Spleen (tissue), 11 donors: ENCODE results near the gene RPTOR. TPM values are rescaled to one million over a fixed set of nuclear protein-coding genes. Genes with fewer than 3 reads are reported as not detected.

ENCODE experiments used
- DNase-seq: peaks from one replicate; pipeline ENCODE4 v3.0.0-alpha.2; 2020
- H3K27ac ChIP-seq, 8 donors: fragments of 200-600 bp; sonication (generic) in 7 of 8; 1 replicate in 4 of 8; 2 replicates in 4 of 8; pipeline versions ENCODE4 v1.5.0 to v1.8.0; 2016 to 2021; ENCODE audit warnings: inconsistent platforms in 4 of 8, mild to moderate bottlenecking in 4 of 8, moderate library complexity in 1 of 8
- H3K27me3 ChIP-seq, 7 donors: fragments of 200-600 bp; sonication (generic) in 6 of 7; replicated peaks in 1 of 7; 1 replicate in 4 of 7; 2 replicates in 3 of 7; pipeline versions ENCODE4 v1.5.0 to v1.8.0; 2016 to 2021; ENCODE audit warnings: inconsistent platforms in 3 of 7, mild to moderate bottlenecking in 1 of 7
- H3K36me3 ChIP-seq, 6 donors: fragments of 200-600 bp; sonication (generic) in 5 of 6; 1 replicate in 4 of 6; 2 replicates in 2 of 6; pipeline versions ENCODE4 v1.5.0 to v1.8.0; 2016 to 2021; ENCODE audit warnings: inconsistent platforms in 2 of 6
- H3K4me1 ChIP-seq, 6 donors: fragments of 200-600 bp; sonication (generic) in 5 of 6; 1 replicate in 3 of 6; 2 replicates in 3 of 6; pipeline versions ENCODE4 v1.5.0 to v1.8.0; 2016 to 2021; ENCODE audit warnings: inconsistent platforms in 3 of 6
- H3K4me3 ChIP-seq, 8 donors: fragments of 200-600 bp; sonication (generic) in 7 of 8; 1 replicate in 4 of 8; 2 replicates in 4 of 8; pipeline versions ENCODE4 v1.5.0 to v1.8.0; 2016 to 2021; ENCODE audit warnings: inconsistent platforms in 4 of 8, mild to moderate bottlenecking in 4 of 8, moderate library complexity in 2 of 8
- H3K9me3 ChIP-seq, 8 donors: fragments of 200-600 bp; sonication (generic) in 7 of 8; 1 replicate in 4 of 8; 2 replicates in 4 of 8; pipeline versions ENCODE4 v1.5.0 to v1.8.0; 2016 to 2021; ENCODE audit warnings: inconsistent platforms in 4 of 8
- POLR2A ChIP-seq, 3 donors: fragments of 450-650 bp; IDR thresholded peaks; one replicate each; pipeline ENCODE4 v1.5.1; 2017; ENCODE audit warnings: antibody characterized with exemption in 3 of 3, mild to moderate bottlenecking in 1 of 3
- POLR2AphosphoS5 ChIP-seq, 3 donors: sonication (generic); formaldehyde crosslinking; IDR thresholded peaks; one replicate each; pipeline ENCODE4 v1.5.1; 2017; ENCODE audit warnings: antibody characterized with exemption in 3 of 3
- WGBS, 5 donors: extraction: QIAGEN DNeasy Blood & Tissue Kit in 3 of 5; methylation state at CpG; one replicate each; pipeline versions ENCODE4 v1.1.5 to v1.1.7; 2013 to 2018; 5-methylcytosine and 5-hydroxymethylcytosine counted together
- intact Hi-C: fragments of 100-400 bp; cut with DNase I; formaldehyde crosslinking; loops from one replicate; pipeline ENCODE4 v1.15.0; 2023; ENCODE audit warnings: low total_unique reads
- polyA plus RNA-seq, 3 donors: library from polyadenylated mRNA; stranded (reverse); fragments of 200-250 nt; gene quantifications; one replicate each; pipeline ENCODE4 v1.2.1, GENCODE V29; 2013
- total RNA-seq, 7 donors: library from RNA; depleted of rRNA in 3 of 7; stranded (reverse); fragments of >200 nt in 3 of 7; fragmentation: NEBNext Ultra II Directional in 4 of 7; extraction: Animal tissue kit (Norgen Biotek cat#: 25700) in 4 of 7; gene quantifications; one replicate each; pipeline versions ENCODE4 v1.1.0 to v1.2.1, GENCODE V29; 2016 to 2021
- TF ChIP-seq, protein P1 (sequence below), 11 experiments: fragments of 200-600 bp in 7 of 11; fragments of 450-650 bp in 4 of 11; sonication (generic) in 4 of 11; IDR thresholded peaks in 8 of 11; conservative IDR thresholded peaks in 3 of 11; 1 replicate in 7 of 11; 2 replicates in 4 of 11; pipeline versions ENCODE4 v1.4.0 to v1.8.0; 2016 to 2021; ENCODE audit warnings: antibody characterized with exemption in 11 of 11, inconsistent platforms in 4 of 11, mild to moderate bottlenecking in 1 of 11
- donor health status: healthy with polysubstance abuse.
- donor health status: DM: no; HTN: no; CAD: no; lungs with moderate emphysema.
- donor health status: DM: no; HTN: no; CAD: no.
- donor health status: Bipolar disorder and iron deficiency.
- donor health status: healthy.
- donor health status: DM: no; HTN: no; CAD: no.
- donor health status: DM: yes; HTN: yes; CAD: no.

Gene RPTOR
- total and polyA plus RNA-seq, 10 donors, result 3.1 to 61.2 (median 40.7) TPM

DNA sequence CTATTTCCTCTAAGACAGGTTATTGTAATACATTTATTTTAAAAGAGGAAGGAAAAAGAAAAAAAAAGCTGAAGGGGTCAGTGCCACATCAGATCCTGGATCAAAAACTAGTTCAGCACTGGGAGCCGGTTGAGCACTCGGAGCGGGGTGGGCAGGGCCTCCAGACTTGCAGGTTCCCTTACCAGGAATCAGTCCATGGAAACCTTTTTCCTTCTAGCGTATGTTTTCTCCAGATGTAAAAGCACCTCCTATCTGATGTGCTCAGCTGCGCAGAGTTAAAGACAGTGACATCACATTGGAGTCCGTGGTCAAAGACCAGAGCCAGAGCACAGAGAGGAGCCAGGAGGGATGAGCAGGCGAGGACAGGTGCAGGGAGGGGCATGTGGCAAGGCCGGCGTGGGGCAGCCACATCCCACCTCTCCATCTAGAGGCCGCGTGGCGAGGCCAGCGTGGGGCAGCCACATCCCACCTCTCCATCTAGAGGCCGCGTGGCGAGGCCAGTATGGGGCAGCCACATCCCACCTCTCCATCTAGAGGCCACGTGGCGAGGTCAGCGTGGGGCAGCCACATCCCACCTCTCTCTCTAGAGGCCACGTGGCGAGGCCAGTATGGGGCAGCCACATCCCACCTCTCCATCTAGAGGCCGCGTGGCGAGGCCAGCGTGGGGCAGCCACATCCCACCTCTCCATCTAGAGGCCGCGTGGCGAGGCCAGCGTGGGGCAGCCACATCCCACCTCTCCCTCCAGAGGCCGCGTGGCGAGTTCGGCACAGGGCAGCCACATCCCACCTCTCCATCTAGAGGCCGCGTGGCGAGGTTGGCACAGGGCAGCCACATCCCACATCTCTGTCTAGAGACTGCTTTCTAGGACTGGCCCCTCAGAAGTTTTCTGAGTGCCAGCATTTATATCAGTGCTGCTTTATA, 280.2 kb downstream of the RPTOR start:
- intact Hi-C loops, result no loop called here
- Histone ChIP-seq H3K9me3 (no peaks in the 10 kb centered on the region), H3K4me1 (peaks cover 0 to 38% (median 22%) of the 10 kb centered on the region in 6 donors), H3K27ac (no peak overlapping the region), H3K36me3 (peaks cover 0 to 73% (median 17%) of the 10 kb centered on the region in 6 donors), H3K27me3 (no peaks in the 10 kb centered on the region), H3K4me3 (no peak overlapping the region)
- TF ChIP-seq, protein P1, sequence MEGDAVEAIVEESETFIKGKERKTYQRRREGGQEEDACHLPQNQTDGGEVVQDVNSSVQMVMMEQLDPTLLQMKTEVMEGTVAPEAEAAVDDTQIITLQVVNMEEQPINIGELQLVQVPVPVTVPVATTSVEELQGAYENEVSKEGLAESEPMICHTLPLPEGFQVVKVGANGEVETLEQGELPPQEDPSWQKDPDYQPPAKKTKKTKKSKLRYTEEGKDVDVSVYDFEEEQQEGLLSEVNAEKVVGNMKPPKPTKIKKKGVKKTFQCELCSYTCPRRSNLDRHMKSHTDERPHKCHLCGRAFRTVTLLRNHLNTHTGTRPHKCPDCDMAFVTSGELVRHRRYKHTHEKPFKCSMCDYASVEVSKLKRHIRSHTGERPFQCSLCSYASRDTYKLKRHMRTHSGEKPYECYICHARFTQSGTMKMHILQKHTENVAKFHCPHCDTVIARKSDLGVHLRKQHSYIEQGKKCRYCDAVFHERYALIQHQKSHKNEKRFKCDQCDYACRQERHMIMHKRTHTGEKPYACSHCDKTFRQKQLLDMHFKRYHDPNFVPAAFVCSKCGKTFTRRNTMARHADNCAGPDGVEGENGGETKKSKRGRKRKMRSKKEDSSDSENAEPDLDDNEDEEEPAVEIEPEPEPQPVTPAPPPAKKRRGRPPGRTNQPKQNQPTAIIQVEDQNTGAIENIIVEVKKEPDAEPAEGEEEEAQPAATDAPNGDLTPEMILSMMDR (IDR thresholded peaks at IDR 0.05 in 8 of 11, conservative IDR thresholded peaks at IDR 0.05 in 3 of 11), result no peak
- TF ChIP-seq POLR2AphosphoS5 (IDR thresholded peaks at IDR 0.05) (no peak), POLR2A (IDR thresholded peaks at IDR 0.05) (no peak)
- peak; percentile 53 for DNase-seq
- WGBS, 5 donors, result 89 to 95% (median 92%) methylated on average over 32 to 36 of the region's 36 CpGs

DNA sequence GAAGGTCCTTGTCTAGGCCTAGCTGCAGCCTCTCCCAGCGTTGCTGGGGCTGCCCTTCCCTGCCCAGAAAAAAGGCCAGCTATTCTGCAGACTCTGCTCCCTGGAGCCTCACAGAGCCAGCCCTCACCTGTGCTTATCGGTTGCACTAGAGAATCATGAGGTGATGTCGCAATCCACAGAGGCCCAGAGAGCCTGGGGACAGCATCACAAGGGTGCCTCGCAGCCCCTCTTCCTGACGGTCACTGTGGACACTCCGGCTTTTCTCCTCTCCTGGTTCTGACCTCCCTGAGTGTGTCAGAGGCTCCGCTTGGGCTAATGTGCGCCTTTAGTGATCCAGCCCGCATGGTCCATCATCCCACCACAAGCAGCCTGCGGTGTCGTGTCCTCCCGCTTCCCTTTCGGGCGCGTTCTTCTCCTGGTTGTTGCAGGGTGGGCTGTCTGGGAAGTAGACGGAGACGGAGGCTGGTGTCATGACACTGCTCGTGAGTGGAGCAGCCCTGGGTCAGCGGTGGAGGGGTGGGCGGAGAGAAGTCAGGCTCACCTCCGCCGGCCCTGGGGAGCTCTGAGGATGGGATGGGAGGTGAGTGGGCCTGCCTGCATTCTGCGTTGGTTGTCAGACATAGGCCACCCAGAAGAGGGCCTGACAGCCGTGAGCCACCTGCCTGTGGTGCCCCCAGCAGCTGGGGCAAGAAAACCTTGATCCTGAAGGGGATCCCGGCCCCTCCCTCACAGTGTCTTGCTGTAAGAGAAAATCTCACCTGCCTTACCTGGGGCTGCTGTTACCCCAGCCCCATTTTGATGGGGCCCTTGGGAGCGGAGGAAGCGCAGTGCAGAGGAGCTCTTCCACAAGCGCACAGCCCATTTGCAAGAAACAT, 281.1 kb downstream of the RPTOR start:
- DNase-seq, result peak; percentile 47
- WGBS, 5 donors, result 87 to 94% (median 92%) methylated on average over 21 to 28 of the region's 28 CpGs
- intact Hi-C loops, result no loop called here

DNA sequence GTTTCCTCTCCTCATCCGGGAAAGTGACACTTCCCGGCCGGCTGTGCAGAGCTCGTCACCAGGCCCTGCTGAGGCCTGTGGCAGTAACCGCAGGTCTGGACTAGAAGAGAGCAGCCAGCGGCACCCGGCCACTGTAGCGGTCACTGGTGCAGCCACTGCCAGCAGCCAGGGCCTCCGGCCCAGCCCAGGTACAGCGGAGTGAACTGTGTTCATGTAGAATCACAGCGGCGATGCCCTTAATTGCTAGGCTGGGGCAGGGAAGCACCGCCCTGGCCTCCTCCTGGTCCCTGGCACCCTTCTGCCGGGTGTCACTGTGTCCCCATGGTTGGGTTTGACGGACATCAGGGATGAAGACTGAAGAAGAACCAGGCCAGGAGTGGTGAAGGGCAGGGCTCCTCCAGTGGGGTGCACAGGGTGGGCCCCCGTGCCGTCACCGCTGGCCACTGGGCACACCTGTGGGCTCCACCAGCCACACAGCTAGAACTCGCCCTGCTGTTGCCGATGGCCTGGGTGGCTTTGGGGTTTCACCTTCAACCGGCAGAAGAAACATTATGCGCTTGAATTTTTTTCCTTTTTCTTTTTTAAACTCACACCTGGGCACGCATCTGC, 281.8 kb downstream of the RPTOR start:
- Histone ChIP-seq H3K9me3 (no peaks in the 10 kb centered on the region), H3K36me3 (peaks cover 0 to 71% (median 17%) of the 10 kb centered on the region in 6 donors), H3K4me1 (peaks cover 0 to 30% (median 17%) of the 10 kb centered on the region in 6 donors), H3K4me3 (no peak overlapping the region), H3K27me3 (no peaks in the 10 kb centered on the region), H3K27ac (peak overlapping the region in 6 of 8 donors; percentile 13 to 75 (median 50))
- TF ChIP-seq POLR2A (IDR thresholded peaks at IDR 0.05), result no peak
- TF ChIP-seq, protein P1 (IDR thresholded peaks at IDR 0.05 in 8 of 11, conservative IDR thresholded peaks at IDR 0.05 in 3 of 11), result no peak
- TF ChIP-seq POLR2AphosphoS5 (IDR thresholded peaks at IDR 0.05), result no peak
- no peak for DNase-seq
- 79 to 87% (median 85%) methylated on average over 17 to 23 of the region's 23 CpGs for WGBS, 5 donors
- intact Hi-C loops, result no loop called here

More for the DNA sequence above, 281.1 kb downstream of the RPTOR start:
- Histone ChIP-seq H3K27me3 (no peaks in the 10 kb centered on the region), H3K4me1 (peaks cover 0 to 30% (median 17%) of the 10 kb centered on the region in 6 donors), H3K4me3 (no peak overlapping the region), H3K9me3 (no peaks in the 10 kb centered on the region), H3K36me3 (peaks cover 0 to 73% (median 17%) of the 10 kb centered on the region in 6 donors), H3K27ac (peak overlapping the region in 1 of 8 donors; percentile 75)
- TF ChIP-seq, protein P1 (IDR thresholded peaks at IDR 0.05 in 8 of 11, conservative IDR thresholded peaks at IDR 0.05 in 3 of 11), result no peak
- TF ChIP-seq POLR2AphosphoS5 (IDR thresholded peaks at IDR 0.05) (no peak), POLR2A (IDR thresholded peaks at IDR 0.05) (no peak)
